GM21786 (cell line): ENCODE measurements around the gene LYVE1.
A peak's percentile ranks its signal among the peaks of the same experiment; 100 is the strongest.

Experiments
- ATAC-seq: cut with Tn5 transposase; IDR thresholded peaks from one replicate; pipeline ENCODE4 v1.9.1; 2021; ENCODE audit not compliant: unreplicated experiment

Gene LYVE1

DNA sequence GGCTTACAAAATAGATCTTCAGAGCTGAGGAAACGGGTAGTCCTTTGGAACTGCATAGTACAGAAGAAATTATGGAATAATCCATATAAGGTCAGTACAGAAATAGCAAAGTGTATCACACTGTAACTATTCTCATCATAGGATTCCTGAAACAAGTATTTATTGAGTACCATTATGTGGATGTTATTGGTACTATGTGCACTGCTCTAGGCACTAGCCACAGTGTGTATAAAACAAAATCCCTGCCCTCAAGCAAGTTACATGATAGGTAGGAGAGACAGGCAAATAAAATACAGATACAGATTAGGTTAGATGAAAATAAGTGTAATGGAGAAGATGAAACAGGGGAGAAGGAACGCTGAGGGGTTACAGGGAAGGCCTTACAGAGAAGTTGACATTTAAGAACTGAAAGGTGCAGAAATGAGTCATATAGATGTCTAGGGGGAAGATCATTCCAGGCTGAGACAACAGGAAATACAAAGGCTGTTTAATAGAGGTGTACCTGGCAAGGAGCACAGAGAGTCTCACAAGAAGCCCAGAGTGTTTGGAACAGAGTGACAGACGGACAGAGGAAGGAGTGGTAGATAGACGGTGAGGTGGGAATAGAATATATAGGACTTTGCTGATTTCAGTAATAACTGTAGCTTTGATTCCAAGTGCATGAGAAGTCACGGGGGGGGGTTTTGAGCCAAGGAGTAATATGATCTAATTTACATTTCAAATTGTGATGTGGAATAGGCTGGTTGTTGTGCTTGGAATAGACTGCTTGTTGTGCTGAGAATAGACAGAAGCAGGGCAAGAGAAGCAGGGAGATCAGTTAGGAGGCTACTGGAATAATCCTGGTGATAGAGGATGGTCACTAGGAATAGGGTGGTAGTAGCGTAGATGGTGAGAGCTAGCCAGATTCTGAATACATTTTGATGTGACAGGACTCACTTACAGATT, 41.2 kb downstream of the LYVE1 start:
- ATAC-seq = peak; percentile 92

DNA sequence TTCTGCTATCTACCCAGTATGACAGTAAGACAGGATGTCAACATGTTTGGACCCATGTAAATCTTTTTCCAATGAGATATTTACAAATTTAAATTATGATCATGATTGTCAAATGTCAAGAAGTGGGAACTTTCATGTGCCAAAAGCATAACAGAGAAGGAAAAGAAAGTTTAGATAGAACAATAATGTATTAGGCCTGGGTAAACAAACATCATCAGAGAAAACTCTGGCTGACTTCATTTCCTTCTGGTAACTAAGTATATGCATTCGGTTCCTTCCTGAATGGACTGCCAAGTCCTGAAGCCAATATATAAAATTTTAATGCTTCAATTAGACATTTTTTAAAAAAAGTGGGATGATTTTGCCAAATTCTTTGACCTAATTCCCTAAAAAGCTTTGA, 44.0 kb downstream of the LYVE1 start:
- ATAC-seq = no peak

DNA sequence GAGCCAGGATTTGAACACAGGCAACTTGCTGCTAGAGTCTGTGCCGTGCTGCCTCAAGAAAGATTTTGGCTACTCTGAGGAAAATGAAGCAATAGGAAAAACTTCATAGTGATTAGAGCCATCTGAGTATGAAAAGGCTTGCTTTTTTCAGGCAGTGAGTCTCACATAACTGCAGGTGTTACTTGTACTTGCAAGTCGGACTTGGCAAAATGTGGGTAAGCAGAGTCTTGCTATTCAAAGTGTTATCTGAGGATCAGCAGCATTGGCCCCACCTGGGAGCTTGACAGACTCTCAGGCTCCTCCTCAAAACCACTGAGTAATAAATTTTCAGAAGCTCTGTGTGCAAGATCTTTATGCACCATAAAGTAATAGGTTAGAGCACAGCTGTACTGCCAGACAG, 45.5 kb downstream of the LYVE1 start:
- ATAC-seq = no peak

DNA sequence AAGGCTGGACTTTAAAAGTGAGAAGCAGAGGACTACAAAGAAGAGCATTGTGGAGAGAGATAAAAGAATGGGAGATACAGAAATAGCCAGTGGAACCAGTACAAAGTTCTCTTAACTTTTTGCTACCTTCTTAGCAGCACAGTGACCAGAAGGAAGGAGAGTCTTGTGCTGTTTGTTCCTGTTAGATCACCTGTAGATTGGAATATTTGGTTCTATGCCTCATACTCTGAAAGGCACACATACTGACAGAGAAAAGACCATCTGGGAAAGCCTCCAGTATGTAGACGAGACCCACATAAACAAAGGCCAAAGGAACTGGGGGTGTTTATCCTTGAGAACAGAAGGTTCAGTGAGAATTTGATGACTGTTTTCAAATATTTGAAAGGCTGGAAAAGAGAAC, 46.2 kb downstream of the LYVE1 start:
- ATAC-seq = no peak

DNA sequence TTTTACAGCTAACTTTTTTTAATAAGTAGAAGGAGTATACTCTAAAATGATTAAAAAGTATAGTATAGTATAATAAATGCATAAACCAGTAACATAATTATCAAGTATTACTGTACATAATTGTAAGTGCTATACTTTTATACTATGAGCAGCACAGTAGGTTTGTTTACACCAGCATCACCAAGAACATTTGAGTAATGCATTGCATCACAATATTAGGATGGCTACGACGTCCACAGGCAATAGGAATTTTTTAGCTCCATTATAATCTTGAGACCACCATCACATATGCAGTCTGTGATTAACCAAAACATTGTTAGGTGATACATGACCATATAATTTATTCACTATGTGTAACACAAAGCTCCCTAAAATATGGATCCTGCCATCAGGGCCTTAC, 47.9 kb downstream of the LYVE1 start:
- no peak for ATAC-seq

DNA sequence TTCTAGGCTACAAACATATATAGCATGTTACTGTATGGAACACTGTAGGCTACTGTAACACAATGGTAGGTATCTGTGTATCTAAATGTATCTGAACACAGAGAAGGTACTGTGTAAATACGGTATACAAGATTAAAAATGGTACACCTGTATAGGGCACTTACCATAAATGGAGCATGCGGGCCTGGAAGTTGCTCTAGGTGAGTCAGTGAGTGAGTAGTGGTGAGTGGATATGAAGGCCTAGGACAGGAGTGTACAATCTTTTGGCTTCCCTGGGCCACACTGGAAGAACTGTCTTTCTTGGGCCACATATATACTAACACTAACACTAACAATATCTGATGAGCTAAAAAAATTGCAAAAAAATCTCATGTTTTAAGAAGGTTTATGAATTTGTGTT, 48.8 kb downstream of the LYVE1 start:
- ATAC-seq = no peak

DNA sequence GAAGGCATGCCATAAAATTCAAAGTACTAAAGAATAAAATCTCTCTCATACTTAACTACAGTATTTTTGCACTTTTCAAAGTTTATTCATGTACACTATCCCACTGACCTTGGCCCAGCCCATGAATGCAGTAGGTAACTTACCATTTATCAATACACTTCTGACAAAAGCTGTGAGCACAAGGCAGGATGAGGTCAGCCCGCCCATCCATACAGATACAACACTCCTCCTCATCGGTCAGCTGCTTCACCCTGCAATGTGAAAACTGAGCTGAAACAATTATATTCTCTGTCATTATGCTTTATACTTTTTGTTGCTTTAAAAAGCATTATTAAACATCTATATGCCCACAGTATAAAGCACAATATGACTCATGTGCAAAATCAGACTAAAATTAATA, 49.6 kb downstream of the LYVE1 start:
- ATAC-seq = no peak

DNA sequence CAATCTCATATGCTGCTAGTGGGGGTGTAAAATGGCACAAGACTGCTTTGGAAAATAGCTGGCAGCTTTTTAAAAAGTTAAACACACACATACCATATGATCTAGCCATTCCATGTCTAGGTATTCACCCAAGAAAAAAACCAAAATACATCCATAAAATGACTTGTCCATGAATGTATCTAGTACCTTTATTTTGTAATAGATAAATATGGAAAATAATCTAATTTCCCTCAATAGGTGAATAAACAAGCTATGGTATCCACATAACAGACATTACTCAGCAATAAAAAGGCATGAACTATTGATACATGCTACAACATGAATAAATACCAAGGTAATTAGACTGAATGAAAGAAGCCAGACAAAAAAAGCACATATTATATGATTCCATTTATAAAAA, 50.3 kb downstream of the LYVE1 start:
- ATAC-seq = no peak

DNA sequence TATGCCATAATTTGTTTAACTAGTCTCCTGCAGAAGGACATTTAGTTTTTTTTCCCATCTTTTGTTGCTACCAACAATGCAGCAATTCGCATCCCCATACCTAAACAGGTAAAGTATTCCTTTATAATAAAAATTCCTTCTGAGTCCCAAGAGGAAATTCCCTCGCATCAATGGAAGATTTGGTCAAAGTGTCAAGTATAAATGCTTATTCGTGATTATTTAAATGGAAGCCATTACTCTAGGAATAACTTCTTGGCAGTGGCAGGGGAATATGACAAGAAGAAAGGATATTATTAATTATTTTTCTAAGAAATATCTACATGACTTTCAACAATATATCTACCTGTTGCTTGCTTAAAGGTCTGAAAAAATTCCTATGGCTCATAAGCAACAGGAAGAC, 53.0 kb downstream of the LYVE1 start:
- no peak for ATAC-seq

DNA sequence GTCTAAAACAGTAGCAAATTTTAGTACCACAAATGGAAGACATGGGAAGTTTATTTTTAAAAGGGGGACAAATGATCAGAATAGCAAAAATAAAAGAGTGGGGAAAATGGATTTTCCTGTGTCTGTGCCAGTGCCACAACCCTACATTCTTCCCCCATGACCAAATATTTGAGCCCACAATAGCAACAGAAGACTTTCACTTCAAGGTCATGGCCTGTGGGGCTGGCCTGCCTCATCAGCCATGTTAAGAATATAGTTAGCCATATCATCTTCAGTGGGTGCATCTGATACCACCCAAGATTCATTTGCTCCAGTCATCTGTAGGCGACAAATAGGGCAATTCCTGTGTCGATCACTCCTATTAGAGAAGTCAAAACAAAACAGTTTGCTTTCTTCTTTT, 53.8 kb downstream of the LYVE1 start:
- no peak for ATAC-seq

DNA sequence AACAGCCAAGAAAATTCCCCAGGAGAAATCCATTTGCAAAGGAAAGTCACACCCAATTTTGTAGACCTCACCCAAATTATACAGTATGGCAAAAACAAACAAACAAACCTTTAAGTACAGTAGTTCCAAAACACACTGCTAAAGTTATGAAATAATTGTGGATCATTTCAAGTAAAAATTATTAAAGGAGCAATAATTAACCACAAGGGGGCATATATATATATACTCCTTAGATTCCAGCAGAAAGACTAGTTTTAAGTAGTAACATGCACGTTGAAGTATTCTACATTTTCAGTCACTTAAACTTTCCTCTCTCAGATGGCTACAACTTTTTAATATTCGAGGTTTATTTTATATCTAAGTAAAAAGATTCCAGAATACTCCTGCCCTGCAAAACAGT, 54.3 kb downstream of the LYVE1 start:
- no peak for ATAC-seq

DNA sequence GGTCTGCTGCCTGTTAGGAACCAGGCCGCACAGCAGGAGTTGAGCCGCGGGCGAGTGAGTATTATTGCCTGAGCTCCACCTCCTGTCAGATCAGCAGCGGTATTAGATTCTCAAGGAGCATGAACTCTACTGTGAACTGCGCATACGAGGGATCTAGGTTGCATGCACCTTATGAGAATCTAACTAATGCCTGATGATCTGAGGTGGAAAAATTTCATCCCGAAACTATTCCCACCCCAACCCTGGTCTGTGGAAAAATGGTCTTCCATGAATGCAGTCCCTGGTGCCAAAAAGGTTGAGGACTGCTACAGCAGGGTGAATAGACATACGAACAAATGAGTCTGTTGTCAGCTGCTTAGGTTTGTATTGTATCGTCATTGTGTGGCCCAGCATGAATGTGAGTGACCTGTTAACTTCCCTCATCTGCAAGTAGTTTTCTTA, 57.3 kb downstream of the LYVE1 start:
- ATAC-seq = no peak
